Esophagus squamous epithelium (tissue), 4 donors: ENCODE data around the gene PSPN.

Source experiments
- POLR2A ChIP-seq, 4 donors: fragments of 450-650 bp; IDR thresholded peaks; one replicate each; pipeline ENCODE4 v1.6.1; 2017; ENCODE audit warnings: antibody characterized with exemption in 4 of 4, mild to moderate bottlenecking in 4 of 4, moderate library complexity in 3 of 4
- TF ChIP-seq, protein P1 (sequence below), 6 experiments: fragments of 450-650 bp in 4 of 6; fragments of 200-600 bp in 2 of 6; sonication (generic) in 2 of 6; IDR thresholded peaks; one replicate each; pipeline ENCODE4 v1.5.1; 2016 to 2019; ENCODE audit warnings: antibody characterized with exemption in 6 of 6, mild to moderate bottlenecking in 4 of 6, moderate library complexity in 4 of 6

DNA sequence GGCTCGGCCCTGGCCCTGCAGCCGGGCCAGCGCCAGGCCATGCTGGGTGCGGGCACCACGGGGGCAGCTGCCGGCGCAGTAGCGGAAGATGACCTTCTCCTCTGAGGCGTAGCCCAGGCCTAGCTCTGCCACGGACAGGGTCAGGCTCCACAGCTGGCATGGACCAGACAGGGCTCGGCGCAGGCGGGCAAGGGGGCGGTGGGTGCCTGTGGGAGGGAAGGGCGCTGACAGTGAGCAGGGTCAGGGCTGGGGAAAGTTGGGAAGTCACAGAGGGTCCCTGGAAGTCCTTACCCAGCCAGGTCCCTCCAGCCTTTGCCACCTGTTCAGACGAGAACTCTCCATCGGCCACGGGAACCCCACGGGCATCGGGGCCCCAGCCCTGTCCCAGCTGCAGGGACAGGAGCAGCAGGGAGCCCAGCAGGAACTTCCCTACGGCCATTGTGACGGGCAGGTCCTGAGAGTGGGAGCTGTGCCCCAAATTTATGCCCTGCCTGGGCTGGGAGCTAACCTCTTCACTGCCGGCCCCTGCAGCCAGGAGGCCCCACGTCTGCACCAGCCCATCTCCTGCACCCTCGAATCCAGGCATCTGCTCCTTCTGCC lies at the start of gene PSPN:
- no peak for TF ChIP-seq POLR2A (IDR thresholded peaks at IDR 0.05)
- TF ChIP-seq, protein P1, sequence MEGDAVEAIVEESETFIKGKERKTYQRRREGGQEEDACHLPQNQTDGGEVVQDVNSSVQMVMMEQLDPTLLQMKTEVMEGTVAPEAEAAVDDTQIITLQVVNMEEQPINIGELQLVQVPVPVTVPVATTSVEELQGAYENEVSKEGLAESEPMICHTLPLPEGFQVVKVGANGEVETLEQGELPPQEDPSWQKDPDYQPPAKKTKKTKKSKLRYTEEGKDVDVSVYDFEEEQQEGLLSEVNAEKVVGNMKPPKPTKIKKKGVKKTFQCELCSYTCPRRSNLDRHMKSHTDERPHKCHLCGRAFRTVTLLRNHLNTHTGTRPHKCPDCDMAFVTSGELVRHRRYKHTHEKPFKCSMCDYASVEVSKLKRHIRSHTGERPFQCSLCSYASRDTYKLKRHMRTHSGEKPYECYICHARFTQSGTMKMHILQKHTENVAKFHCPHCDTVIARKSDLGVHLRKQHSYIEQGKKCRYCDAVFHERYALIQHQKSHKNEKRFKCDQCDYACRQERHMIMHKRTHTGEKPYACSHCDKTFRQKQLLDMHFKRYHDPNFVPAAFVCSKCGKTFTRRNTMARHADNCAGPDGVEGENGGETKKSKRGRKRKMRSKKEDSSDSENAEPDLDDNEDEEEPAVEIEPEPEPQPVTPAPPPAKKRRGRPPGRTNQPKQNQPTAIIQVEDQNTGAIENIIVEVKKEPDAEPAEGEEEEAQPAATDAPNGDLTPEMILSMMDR (IDR thresholded peaks at IDR 0.05), result no peak
